Rectal smooth muscle tissue (tissue), 1 donor: ENCODE measurements around the gene DPPA4.

Source experiments
- H3K27ac ChIP-seq: one replicate; pipeline ENCODE4 v1.7.0; 2013; ENCODE audit warnings: low read depth, low read length, inconsistent platforms
- H3K27me3 ChIP-seq: one replicate; pipeline ENCODE4 v1.7.0; 2013; ENCODE audit warnings: low read length; ENCODE audit not compliant: control insufficient read depth, insufficient read depth
- H3K36me3 ChIP-seq: one replicate; pipeline ENCODE4 v1.7.0; 2013; ENCODE audit warnings: low read length; ENCODE audit not compliant: control insufficient read depth, insufficient read depth
- H3K4me1 ChIP-seq: one replicate; pipeline ENCODE4 v1.7.0; 2013; ENCODE audit warnings: low read length; ENCODE audit not compliant: control insufficient read depth, insufficient read depth
- H3K4me3 ChIP-seq: one replicate; pipeline ENCODE4 v1.7.0; 2013; ENCODE audit warnings: low read length
- H3K9ac ChIP-seq: one replicate; pipeline ENCODE4 v1.7.0; 2013; ENCODE audit warnings: low read length

The DPPA4 gene

GRCh38 chr3:109330405-109330804 lies 6.9 kb downstream of the DPPA4 start:
- Histone ChIP-seq H3K9ac (no peak overlapping the region), H3K4me3 (no peak overlapping the region), H3K36me3 (no peaks in the 10 kb centered on the region), H3K4me1 (no peaks in the 10 kb centered on the region), H3K27ac (no peak overlapping the region), H3K27me3 (no peaks in the 10 kb centered on the region)

DNA sequence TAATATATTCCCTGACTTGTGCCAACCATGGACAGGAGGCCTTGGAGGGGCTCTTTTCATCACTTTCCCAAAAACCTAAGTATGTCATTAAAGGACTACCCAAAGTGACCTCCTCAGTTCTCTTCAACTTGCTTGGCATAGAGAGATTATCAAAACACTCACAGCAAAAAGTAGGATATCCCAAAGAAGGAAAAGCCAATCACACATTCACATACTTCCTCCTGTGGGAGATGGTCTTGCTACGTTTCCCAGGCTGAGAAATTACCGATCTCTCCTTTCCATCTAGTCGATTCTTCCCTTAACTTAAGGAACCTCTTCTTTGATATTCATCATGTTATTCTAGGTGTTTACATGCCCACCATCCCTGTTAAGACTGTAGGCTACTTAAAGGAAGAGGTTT lies 9.1 kb downstream of the DPPA4 start:
- no peak overlapping the region for H3K4me3 ChIP-seq
- no peaks in the 10 kb centered on the region for H3K4me1 ChIP-seq
- no peaks in the 10 kb centered on the region for H3K36me3 ChIP-seq
- H3K9ac ChIP-seq, result no peak overlapping the region
- no peaks in the 10 kb centered on the region for H3K27me3 ChIP-seq
- no peak overlapping the region for H3K27ac ChIP-seq

- H3K27ac ChIP-seq, result no peak overlapping the region
- no peak overlapping the region for H3K9ac ChIP-seq
- H3K27me3 ChIP-seq, result no peaks in the 10 kb centered on the region
- no peaks in the 10 kb centered on the region for H3K36me3 ChIP-seq
- H3K4me3 ChIP-seq, result no peak overlapping the region
- H3K4me1 ChIP-seq, result no peaks in the 10 kb centered on the region
Observed at GRCh38 chr3:109325657-109326056, 11.7 kb downstream of the DPPA4 start.

GRCh38 chr3:109325109-109325508 lies 12.2 kb downstream of the DPPA4 start:
- H3K4me1 ChIP-seq, result no peaks in the 10 kb centered on the region
- H3K4me3 ChIP-seq, result no peak overlapping the region
- no peaks in the 10 kb centered on the region for H3K36me3 ChIP-seq
- no peak overlapping the region for H3K27ac ChIP-seq
- H3K27me3 ChIP-seq, result no peaks in the 10 kb centered on the region
- H3K9ac ChIP-seq, result no peak overlapping the region

GRCh38 chr3:109316162-109316730 lies 21.1 kb downstream of the DPPA4 start, which contains the start of gene DPPA2:
DPPA2 (minus strand) TSS chr3:109316517; CDS start chr3:109314542, 1,975 bp downstream.
- Histone ChIP-seq H3K4me1 (no peaks in the 10 kb centered on the region), H3K4me3 (no peak within 1 kb of the TSS), H3K9ac (no peak within 1 kb of the TSS), H3K27me3 (no peaks in the 10 kb centered on the region), H3K27ac (no peak within 1 kb of the TSS), H3K36me3 (no peaks in the 10 kb centered on the region)

DNA sequence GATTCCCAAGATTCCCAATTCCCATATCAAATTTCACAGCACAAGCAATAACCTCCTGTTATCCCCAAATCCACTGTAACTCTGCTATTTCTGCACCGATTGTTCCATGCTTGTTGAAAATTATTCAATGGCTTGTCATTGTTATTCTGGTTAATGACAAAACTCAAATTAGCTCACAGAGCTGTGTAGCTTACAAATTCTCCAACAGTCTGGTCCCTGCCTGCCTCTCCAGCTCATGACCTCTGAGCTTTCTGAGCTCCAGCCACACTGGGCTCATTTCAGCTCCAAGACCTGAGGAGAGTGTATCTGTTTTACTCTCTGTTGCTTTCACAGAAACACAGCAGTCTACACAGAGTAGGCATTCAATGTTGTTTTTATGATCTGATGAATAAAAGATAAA lies 24.3 kb downstream of the DPPA4 start:
- H3K9ac ChIP-seq, result no peak overlapping the region
- no peak overlapping the region for H3K4me3 ChIP-seq
- no peaks in the 10 kb centered on the region for H3K27me3 ChIP-seq
- H3K4me1 ChIP-seq, result no peaks in the 10 kb centered on the region
- H3K36me3 ChIP-seq, result no peaks in the 10 kb centered on the region
- no peak overlapping the region for H3K27ac ChIP-seq

GRCh38 chr3:109297496-109297895 lies 39.9 kb downstream of the DPPA4 start:
- no peak overlapping the region for H3K9ac ChIP-seq
- H3K27ac ChIP-seq, result no peak overlapping the region
- H3K4me1 ChIP-seq, result no peaks in the 10 kb centered on the region
- H3K4me3 ChIP-seq, result no peak overlapping the region
- H3K27me3 ChIP-seq, result no peaks in the 10 kb centered on the region
- no peaks in the 10 kb centered on the region for H3K36me3 ChIP-seq

DNA sequence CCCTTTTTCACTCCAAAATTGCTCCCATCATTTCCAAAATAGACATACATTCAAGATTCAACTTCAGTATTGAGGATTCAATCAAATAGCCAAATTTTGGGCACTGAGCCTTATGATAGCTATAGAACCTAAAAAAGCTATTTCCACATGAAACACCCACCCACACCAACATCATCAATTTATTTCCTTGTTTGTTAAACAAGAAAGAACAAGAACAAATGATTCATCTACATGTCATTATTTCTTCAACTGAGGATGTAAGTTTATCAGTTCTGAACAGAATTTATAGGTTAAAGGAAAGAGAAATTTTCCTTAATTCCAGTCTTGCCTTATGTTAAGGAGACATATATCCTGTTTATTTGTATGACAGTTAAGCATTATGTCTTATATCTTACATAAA lies 53.3 kb downstream of the DPPA4 start:
- Histone ChIP-seq H3K4me1 (no peaks in the 10 kb centered on the region), H3K27me3 (no peaks in the 10 kb centered on the region), H3K9ac (no peak overlapping the region), H3K27ac (no peak overlapping the region), H3K36me3 (no peaks in the 10 kb centered on the region), H3K4me3 (no peak overlapping the region)

DNA sequence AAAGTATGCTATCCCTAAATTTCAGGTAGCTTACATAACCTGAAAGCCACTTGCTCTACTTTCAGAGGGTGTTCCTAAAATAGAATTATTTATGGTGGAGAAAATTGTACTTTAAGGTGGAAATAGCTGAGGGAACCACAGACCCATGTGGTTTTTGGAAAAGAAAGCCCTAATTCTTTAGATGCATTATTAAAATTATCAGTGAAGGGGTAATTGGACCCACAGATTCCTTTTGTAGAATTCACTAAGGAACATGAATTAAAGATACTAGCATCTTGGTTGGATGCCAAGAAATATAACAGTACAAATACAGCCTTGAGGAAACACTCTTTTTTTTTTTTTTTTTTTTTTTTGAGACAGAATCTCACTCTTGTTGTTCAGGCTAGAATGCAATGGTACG lies 58.8 kb downstream of the DPPA4 start:
- H3K4me3 ChIP-seq, result no peak overlapping the region
- H3K4me1 ChIP-seq, result no peaks in the 10 kb centered on the region
- H3K27ac ChIP-seq, result no peak overlapping the region
- H3K36me3 ChIP-seq, result no peaks in the 10 kb centered on the region
- no peaks in the 10 kb centered on the region for H3K27me3 ChIP-seq
- no peak overlapping the region for H3K9ac ChIP-seq

DNA sequence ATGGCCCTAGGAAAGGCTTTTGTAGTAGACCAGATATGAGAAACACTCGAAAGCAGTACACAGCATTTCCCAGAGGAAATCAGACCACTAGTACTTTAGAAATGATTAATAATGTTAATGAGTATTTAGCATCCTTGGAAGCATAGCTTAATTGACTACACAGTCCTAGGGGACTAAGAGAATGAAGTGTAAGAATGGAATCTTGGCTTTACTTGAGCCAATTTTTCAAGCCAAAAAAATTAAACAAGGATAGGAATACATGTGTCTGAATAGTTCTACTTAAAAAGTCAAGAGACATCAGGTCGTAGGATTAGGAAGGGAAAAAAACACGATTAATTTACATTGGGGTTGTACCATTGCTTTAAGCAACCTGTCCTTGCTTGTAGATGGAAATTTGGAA lies 59.2 kb downstream of the DPPA4 start:
- H3K4me1 ChIP-seq, result no peaks in the 10 kb centered on the region
- H3K4me3 ChIP-seq, result no peak overlapping the region
- no peaks in the 10 kb centered on the region for H3K27me3 ChIP-seq
- H3K9ac ChIP-seq, result no peak overlapping the region
- H3K36me3 ChIP-seq, result no peaks in the 10 kb centered on the region
- H3K27ac ChIP-seq, result no peak overlapping the region
